NCI-H446 (cell line): ENCODE measurements around the gene PRRG1.
A peak's percentile ranks its signal among the peaks of the same experiment; 100 is the strongest.
"Not testable (repeated sequence)": the region's sequence is repeated elsewhere in the genome, so short reads cannot be mapped to it uniquely, and the experiment has no call there.

Experiments
- DNase-seq, 2 experiments: peaks; one replicate each; lab custom pipeline; 2025; lab: John Stamatoyannopoulos, UW

Gene PRRG1

GRCh38 chrX:37472836-37473235 lies 123.7 kb downstream of the PRRG1 start:
- DNase-seq = no peak

- no peak for DNase-seq
Measured at GRCh38 chrX:37474478-37474877, 125.3 kb downstream of the PRRG1 start.

GRCh38 chrX:37476571-37477170 lies 127.5 kb downstream of the PRRG1 start:
- no peak for DNase-seq

GRCh38 chrX:37484335-37484734 lies 135.2 kb downstream of the PRRG1 start:
- not testable (repeated sequence) for DNase-seq

- DNase-seq = no peak
Measured at GRCh38 chrX:37485429-37485828, 136.3 kb downstream of the PRRG1 start.

- DNase-seq = no peak
Measured at GRCh38 chrX:37487271-37487670, 138.1 kb downstream of the PRRG1 start.

GRCh38 chrX:37488323-37488722 lies 139.2 kb downstream of the PRRG1 start:
- DNase-seq = no peak

GRCh38 chrX:37491686-37492085 lies 142.5 kb downstream of the PRRG1 start:
- DNase-seq = no peak

- peak in 1 of 2 experiments; percentile 11 for DNase-seq
Measured at GRCh38 chrX:37495760-37496159, 146.6 kb downstream of the PRRG1 start.

- DNase-seq = not testable (repeated sequence)
Measured at GRCh38 chrX:37497126-37497525, 148.0 kb downstream of the PRRG1 start.

- DNase-seq = not testable (repeated sequence)
Measured at GRCh38 chrX:37498323-37498722, 149.2 kb downstream of the PRRG1 start.

GRCh38 chrX:37499649-37500048 lies 150.5 kb downstream of the PRRG1 start:
- DNase-seq = not testable (repeated sequence)

- DNase-seq = no peak
Measured at GRCh38 chrX:37504991-37505390, 155.8 kb downstream of the PRRG1 start.
